Left lung (tissue), 10 donors: ENCODE results near the gene NPY2R. TPM values are rescaled to one million over a fixed set of nuclear protein-coding genes. Genes with fewer than 3 reads are reported as not detected.

Experiments
- ATAC-seq: fragments of 200-7000 bp; cut with Tn5 transposase; one replicate; pipeline ENCODE4 v1.9.1; 2020; ENCODE audit warnings: moderate library complexity
- DNase-seq, 4 donors: peaks; one replicate each; pipeline ENCODE4 v3.0.0-alpha.2; 2013 to 2020
- H3K27ac ChIP-seq, 2 donors: fragments of 200-600 bp; sonication (generic) in 1 of 2; one replicate each; pipeline versions ENCODE4 v1.5.0 to v1.8.0; 2020 to 2021
- H3K27me3 ChIP-seq, 2 donors: fragments of 200-600 bp; sonication (generic) in 1 of 2; one replicate each; pipeline versions ENCODE4 v1.5.0 to v1.8.0; 2020 to 2021
- H3K36me3 ChIP-seq, 2 donors: fragments of 200-600 bp; sonication (generic) in 1 of 2; one replicate each; pipeline versions ENCODE4 v1.5.0 to v1.8.0; 2020 to 2021
- H3K4me1 ChIP-seq, 2 donors: fragments of 200-600 bp; one replicate each; pipeline ENCODE4 v1.8.0; 2021
- H3K4me3 ChIP-seq, 2 donors: fragments of 200-600 bp; sonication (generic) in 1 of 2; one replicate each; pipeline versions ENCODE4 v1.5.0 to v1.8.0; 2020 to 2021; ENCODE audit warnings: mild to moderate bottlenecking in 1 of 2
- H3K9me3 ChIP-seq, 2 donors: fragments of 200-600 bp; sonication (generic) in 1 of 2; one replicate each; pipeline versions ENCODE4 v1.5.0 to v1.8.0; 2020 to 2021
- intact Hi-C, 2 donors: fragments of 100-400 bp; cut with DNase I; formaldehyde crosslinking; loops; one replicate each; pipeline versions ENCODE4 v1.11.2 to v1.14.2; 2022
- polyA plus RNA-seq, 6 donors: library from polyadenylated mRNA; unstranded; fragments of 120-200 nt; gene quantifications; one replicate each; pipeline ENCODE4 v1.2.1, GENCODE V29; 2013; ENCODE audit not compliant: insufficient read length in 6 of 6
- total RNA-seq, 2 donors: library from RNA; stranded (reverse); fragmentation: NEBNext Ultra II Directional; extraction: Animal tissue kit (Norgen Biotek cat#: 25700); gene quantifications; one replicate each; pipeline ENCODE4 v1.2.1, GENCODE V29; 2021
- TF ChIP-seq, protein P1 (sequence below), 2 donors: fragments of 200-600 bp; sonication (generic) in 1 of 2; IDR thresholded peaks; one replicate each; pipeline versions ENCODE4 v1.5.0 to v1.8.0; 2021; ENCODE audit warnings: antibody characterized with exemption in 2 of 2
- donor health status: DM: no; HTN: yes; CAD: no.
- donor health status: DM: no; HTN: no; CAD: no.

Gene NPY2R
- total and polyA plus RNA-seq, 8 donors: 0.08 to 0.14 (median 0.11) TPM; not detected in 4

DNA sequence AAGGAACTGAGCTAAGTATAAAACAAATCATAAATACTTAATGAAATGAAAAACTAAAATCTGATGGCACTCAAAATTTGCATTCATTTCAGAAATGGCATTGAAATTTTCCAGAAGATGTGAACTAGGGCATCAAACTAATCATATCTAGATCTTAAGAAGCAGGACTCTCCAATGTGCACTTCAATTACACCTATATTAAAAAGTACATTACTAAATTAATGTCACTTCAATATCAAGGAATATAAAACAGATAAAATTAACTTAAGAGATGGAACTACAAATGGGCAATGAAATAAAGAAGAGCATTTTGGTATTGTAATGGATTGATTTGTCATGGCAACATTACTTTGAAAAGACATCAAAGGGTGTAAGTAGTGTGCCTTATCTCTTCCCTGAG lies 20.3 kb downstream of the NPY2R start:
- no peaks in the 10 kb centered on the region for H3K27me3 ChIP-seq
- ATAC-seq: no peak
- DNase-seq: no peak
- H3K4me1 ChIP-seq: no peaks in the 10 kb centered on the region
- intact Hi-C loops: no loop called here
- TF ChIP-seq, protein P1, sequence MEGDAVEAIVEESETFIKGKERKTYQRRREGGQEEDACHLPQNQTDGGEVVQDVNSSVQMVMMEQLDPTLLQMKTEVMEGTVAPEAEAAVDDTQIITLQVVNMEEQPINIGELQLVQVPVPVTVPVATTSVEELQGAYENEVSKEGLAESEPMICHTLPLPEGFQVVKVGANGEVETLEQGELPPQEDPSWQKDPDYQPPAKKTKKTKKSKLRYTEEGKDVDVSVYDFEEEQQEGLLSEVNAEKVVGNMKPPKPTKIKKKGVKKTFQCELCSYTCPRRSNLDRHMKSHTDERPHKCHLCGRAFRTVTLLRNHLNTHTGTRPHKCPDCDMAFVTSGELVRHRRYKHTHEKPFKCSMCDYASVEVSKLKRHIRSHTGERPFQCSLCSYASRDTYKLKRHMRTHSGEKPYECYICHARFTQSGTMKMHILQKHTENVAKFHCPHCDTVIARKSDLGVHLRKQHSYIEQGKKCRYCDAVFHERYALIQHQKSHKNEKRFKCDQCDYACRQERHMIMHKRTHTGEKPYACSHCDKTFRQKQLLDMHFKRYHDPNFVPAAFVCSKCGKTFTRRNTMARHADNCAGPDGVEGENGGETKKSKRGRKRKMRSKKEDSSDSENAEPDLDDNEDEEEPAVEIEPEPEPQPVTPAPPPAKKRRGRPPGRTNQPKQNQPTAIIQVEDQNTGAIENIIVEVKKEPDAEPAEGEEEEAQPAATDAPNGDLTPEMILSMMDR (IDR thresholded peaks at IDR 0.05): no peak
- no peaks in the 10 kb centered on the region for H3K36me3 ChIP-seq
- H3K27ac ChIP-seq: no peak overlapping the region
- no peaks in the 10 kb centered on the region for H3K9me3 ChIP-seq
- H3K4me3 ChIP-seq: no peak overlapping the region

DNA sequence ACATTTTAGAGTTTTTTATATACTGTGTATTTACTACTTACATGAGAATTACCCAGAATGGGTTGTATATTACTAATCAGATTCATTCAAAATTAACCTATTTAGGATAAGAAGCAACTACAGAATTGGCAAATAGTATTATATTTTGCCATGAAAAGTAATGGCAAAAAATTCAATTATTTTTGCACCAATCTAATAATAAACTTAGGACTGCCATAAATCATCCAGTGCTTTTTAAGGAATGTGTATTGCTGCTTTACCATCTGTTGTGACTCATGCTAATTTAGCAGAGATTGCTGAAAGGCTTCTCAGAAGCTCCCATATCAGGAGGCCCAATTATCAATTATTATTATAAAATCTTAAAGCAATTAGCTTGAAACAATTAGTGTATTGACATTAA lies 24.0 kb downstream of the NPY2R start:
- Histone ChIP-seq H3K9me3 (no peaks in the 10 kb centered on the region), H3K4me3 (no peak overlapping the region), H3K27me3 (no peaks in the 10 kb centered on the region), H3K27ac (no peak overlapping the region), H3K4me1 (no peaks in the 10 kb centered on the region), H3K36me3 (no peaks in the 10 kb centered on the region)
- TF ChIP-seq, protein P1 (IDR thresholded peaks at IDR 0.05): no peak
- intact Hi-C loops: no loop called here
- ATAC-seq (no peak), DNase-seq (no peak)

DNA sequence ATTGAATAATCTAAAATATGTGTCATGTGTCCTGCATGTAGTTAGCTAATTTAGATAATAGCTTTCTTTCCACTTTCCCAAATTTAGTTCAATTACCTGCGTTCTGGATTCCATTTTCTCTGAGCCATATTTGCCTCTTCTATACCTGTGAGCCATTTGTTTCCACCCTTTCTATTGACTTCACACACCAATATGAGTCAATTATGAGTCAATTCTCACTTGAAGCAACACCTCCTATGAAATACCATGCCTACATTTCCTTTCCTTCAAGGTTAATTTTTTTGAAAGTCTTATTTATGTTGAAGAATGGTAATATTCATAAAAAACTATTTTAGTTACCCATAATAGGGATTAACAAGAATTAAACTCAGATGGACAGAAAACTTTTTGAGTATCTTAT lies 25.8 kb downstream of the NPY2R start:
- ATAC-seq: no peak
- TF ChIP-seq, protein P1 (IDR thresholded peaks at IDR 0.05): no peak

DNA sequence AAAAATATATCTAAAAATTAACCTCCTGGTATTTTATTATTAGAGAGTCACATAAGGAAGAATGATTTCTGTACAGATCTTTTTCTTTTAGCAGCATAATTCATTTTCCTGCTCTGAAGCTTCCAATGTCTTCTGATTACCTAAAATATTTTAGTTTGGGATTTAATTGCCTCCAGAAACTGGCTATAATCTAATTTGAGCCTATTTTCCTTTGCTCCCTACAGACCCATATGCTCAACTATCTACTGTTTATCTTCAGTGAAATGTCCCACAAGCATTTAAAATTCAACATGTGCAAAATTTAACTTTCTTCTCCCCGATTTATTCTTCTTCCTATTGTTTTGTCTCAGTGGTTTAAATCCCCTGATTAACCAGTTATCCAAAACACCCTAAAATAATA lies 29.1 kb downstream of the NPY2R start:
- Histone ChIP-seq H3K27ac (no peak overlapping the region), H3K4me3 (no peak overlapping the region), H3K9me3 (peaks cover 0 to 1% of the 10 kb centered on the region in 2 donors), H3K4me1 (no peaks in the 10 kb centered on the region), H3K27me3 (no peaks in the 10 kb centered on the region), H3K36me3 (no peaks in the 10 kb centered on the region)
- no peak for DNase-seq
- TF ChIP-seq, protein P1 (IDR thresholded peaks at IDR 0.05): no peak
- ATAC-seq: no peak
- intact Hi-C loops: no loop called here

More for the DNA sequence above, 25.8 kb downstream of the NPY2R start:
- Histone ChIP-seq H3K9me3 (no peaks in the 10 kb centered on the region), H3K27me3 (no peaks in the 10 kb centered on the region), H3K4me3 (no peak overlapping the region), H3K4me1 (no peaks in the 10 kb centered on the region), H3K36me3 (no peaks in the 10 kb centered on the region), H3K27ac (no peak overlapping the region)
- no peak for DNase-seq
- intact Hi-C loops: no loop called here

DNA sequence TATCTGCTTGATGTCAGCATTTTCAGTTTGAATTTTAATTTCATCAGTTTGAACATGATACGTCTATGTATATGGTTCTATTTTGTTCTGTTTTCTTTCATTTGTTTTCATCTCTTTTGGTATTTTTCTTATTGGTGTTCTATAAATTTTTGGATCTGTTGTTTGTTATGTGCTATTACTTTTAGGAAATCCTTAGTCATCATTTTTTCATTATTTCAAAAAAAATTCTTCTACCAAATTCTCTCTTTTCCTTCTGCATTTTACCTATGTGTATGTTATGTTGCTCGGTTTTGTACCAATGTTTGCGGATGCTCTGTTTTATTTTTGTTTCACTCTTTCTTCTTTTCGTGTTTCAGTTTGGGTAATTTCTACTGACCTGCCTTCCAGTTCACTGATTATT lies 32.8 kb downstream of the NPY2R start:
- Histone ChIP-seq H3K27me3 (no peaks in the 10 kb centered on the region), H3K36me3 (no peaks in the 10 kb centered on the region), H3K9me3 (peaks cover 0 to 1% of the 10 kb centered on the region in 2 donors), H3K27ac (no peak overlapping the region), H3K4me1 (no peaks in the 10 kb centered on the region), H3K4me3 (no peak overlapping the region)
- DNase-seq: no peak
- ATAC-seq: no peak
- intact Hi-C loops: no loop called here
- TF ChIP-seq, protein P1 (IDR thresholded peaks at IDR 0.05): no peak
